ENCODE results near the gene P3H3. TPM values are rescaled to one million over a fixed set of nuclear protein-coding genes. Genes with fewer than 3 reads are reported as not detected.

Gene P3H3
- total and polyA plus RNA-seq, 9 of the 15 experiments (the other 6 are each of a cell fraction or from before 2014, with no cell fraction given): 0.03 to 15.0 (median 4.8) TPM

DNA sequence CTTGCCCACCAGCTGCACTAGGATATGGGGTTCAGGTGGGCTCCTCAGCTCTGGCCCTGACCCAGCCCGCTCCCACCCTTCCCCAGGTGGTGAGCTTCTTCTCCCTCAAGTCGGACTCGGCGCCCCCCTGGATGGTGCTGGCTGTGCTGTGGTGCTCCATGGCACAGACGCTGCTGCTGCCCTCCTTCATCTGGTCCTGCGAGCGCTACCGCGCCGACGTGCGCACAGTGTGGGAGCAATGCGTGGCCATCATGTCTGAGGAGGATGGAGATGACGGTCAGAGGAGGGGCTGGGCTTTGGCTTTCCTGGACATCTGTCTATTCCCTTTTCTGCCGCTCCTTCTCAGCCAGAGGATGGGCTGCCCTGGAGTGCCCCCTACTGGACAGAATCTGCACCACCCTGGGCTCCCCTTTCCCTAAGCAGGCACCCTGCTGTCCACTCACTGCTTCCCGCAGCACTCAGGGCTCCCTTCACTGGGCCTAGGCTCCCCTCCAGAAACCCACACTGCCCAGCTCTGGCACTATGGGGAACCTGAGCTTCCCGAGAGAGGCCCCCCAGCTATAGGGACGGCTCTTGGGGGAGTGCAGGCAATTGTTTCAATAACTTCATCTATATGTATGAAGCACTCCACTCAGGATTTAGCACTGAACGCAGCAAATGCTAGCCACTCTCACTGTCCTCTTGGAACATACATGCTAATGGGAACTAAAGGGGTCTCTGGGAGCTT lies 2.6 kb upstream of the P3H3 start (continued):
- TF ChIP-seq REST (IDR thresholded peaks at IDR 0.05; ENCODE audit: borderline replicate concordance) (peak; percentile 74), REST (CRISPR knock-in tag; IDR thresholded peaks at IDR 0.05; ENCODE audit: low read depth) (no peak), RAD21 (CRISPR knock-in tag; conservative IDR thresholded peaks at IDR 0.05 in 1 of 2, IDR thresholded peaks at IDR 0.05 in 1 of 2) (peak; percentile 72 to 81), CC2D1A (IDR thresholded peaks at IDR 0.05) (peak; percentile 62; the same call in 1 of the 2 replicates), ZNF263 (CRISPR knock-in tag; IDR thresholded peaks at IDR 0.05; ENCODE audit: borderline replicate concordance) (peak; percentile 83)

All from K562 (cell line).